SK-N-MC (cell line): ENCODE data around the gene KLHDC8A.
"Not testable (repeated sequence)": the region's sequence is repeated elsewhere in the genome, so short reads cannot be mapped to it uniquely, and the experiment has no call there.

Experiments
- DNase-seq: peaks from one replicate; pipeline ENCODE4 v3.0.0-alpha.2; 2011; ENCODE audit warnings: low read depth, low spot score
- H3K27ac ChIP-seq: fragments of 200-600 bp; sonication (generic); 2 replicates; pipeline ENCODE4 v1.5.1; 2016; ENCODE audit warnings: mixed run types
- H3K36me3 ChIP-seq: fragments of 200-600 bp; sonication (generic); 2 replicates; pipeline ENCODE4 v1.6.1; 2017; ENCODE audit warnings: antibody characterized with exemption, low read length, mixed read lengths; ENCODE audit not compliant: insufficient read depth
- H3K4me3 ChIP-seq: fragments of 200-600 bp; sonication (generic); 2 replicates; pipeline ENCODE4 v1.5.1; 2016
- H3K9ac ChIP-seq: fragments of 200-600 bp; sonication (generic); 2 replicates; pipeline ENCODE4 v1.8.0; 2017; ENCODE audit warnings: mixed run types, mixed read lengths; ENCODE audit not compliant: insufficient read length
- H3K9me3 ChIP-seq: fragments of 200-600 bp; sonication (generic); 2 replicates; pipeline ENCODE4 v1.6.1; 2017; ENCODE audit warnings: low read depth, mild to moderate bottlenecking, antibody characterized with exemption, low read length, moderate library complexity, mixed read lengths
- EZH2 ChIP-seq: fragments of 200-600 bp; sonication (generic); IDR thresholded peaks from one replicate; pipeline ENCODE4 v1.6.1; 2017; ENCODE audit warnings: antibody characterized with exemption
- FOXP2 ChIP-seq: optimal IDR thresholded peaks from 2 replicates; pipeline ENCODE3; 2011; ENCODE audit warnings: mild to moderate bottlenecking, moderate library complexity; ENCODE audit not compliant: insufficient read depth; ENCODE audit errors: extremely low read length, control extremely low read depth
- POLR2AphosphoS5 ChIP-seq: IDR thresholded peaks from 2 replicates; pipeline ENCODE4 v1.6.1; 2012; ENCODE audit warnings: mild to moderate bottlenecking, low read depth, low read length, borderline replicate concordance

The KLHDC8A gene, protein sequence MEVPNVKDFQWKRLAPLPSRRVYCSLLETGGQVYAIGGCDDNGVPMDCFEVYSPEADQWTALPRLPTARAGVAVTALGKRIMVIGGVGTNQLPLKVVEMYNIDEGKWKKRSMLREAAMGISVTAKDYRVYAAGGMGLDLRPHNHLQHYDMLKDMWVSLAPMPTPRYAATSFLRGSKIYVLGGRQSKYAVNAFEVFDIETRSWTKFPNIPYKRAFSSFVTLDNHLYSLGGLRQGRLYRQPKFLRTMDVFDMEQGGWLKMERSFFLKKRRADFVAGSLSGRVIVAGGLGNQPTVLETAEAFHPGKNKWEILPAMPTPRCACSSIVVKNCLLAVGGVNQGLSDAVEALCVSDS

DNA sequence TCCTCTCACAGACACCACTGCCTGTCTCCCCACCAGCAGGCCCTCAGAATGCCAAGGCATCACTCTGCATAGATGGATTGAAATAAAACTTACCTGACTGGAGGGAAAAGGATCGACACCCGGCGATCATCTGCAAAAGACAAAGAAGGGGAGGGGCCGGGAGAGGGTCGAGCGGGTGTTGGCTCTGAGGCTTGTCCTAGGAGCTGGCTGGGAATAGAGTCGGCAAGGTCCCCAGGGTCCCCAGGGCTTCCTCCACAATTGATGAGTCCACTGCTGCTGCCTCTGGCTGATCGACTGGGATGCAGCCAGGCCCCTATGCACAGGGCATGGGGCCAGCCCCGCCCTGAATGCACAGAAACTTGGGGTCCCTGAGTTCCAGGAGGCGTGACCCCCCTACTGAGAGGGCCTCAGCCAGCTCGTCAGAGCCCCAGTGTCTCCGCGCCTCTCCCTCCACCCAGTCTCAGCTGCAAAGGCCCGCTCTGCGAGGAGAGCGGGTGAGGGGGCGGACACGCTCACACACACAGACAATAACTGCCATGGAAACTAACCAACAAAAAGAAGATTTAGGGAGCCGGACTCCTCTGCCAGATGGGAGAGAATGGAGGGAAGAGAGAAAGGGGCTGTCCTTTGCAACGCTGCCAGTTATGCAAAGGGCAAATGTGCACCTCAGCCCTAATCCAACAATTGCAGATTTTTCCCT, at the start of gene KLHDC8A:
KLHDC8A (minus strand) TSS at position 483 of the 700 bp plus-strand sequence. CDS start 13,318 bp downstream, outside the sequence.
- H3K27ac ChIP-seq, result no peak within 1 kb of the TSS
- DNase-seq, result no peak
- TF ChIP-seq POLR2AphosphoS5, result no peak
- no peak for TF ChIP-seq FOXP2
- TF ChIP-seq EZH2, result no peak
- H3K9me3 ChIP-seq, result no peaks in the 10 kb centered on the region
- H3K9ac ChIP-seq, result no peak within 1 kb of the TSS
- H3K4me3 ChIP-seq, result no peak within 1 kb of the TSS
- no peaks in the 10 kb centered on the region for H3K36me3 ChIP-seq

DNA sequence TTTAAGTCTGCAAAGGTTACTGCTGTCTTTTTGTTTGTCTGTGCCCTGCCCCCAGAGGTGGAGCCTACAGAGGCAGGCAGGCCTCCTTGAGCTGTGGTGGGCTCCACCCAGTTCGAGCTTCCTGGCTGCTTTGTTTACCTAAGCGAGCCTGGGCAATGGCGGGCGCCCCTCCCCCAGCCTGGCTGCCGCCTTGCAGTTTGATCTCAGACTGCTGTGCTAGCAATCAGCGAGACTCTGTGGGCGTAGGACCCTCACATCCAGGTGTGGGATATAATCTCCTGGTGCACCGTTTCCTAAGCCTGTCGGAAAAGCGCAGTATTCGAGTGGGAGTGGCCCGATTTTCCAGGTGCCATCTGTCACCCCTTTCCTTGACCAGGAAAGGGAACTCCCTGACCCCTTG, 49.5 kb upstream of the KLHDC8A start:
- H3K9ac ChIP-seq, H3K4me3 ChIP-seq, H3K27ac ChIP-seq, H3K36me3 ChIP-seq, DNase-seq, H3K9me3 ChIP-seq: not testable (repeated sequence)

DNA sequence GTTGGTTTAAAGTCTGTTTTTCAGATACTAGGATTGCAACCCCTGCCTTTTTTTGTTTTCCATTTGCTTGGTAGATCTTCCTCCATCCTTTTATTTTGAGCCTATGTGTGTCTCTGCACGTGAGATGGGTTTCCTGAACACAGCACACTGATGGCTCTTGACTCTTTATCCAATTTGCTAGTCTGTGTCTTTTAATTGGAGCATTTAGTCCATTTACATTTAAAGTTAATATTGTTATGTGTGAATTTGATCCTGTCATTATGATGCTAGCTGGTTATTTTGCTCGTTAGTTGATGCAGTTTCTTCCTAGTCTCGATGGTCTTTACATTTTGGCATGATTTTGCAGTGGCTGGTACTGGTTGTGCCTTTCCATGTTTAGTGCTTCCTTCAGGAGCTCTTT, 47.8 kb upstream of the KLHDC8A start:
- not testable (repeated sequence) for H3K4me3 ChIP-seq, H3K9me3 ChIP-seq, H3K27ac ChIP-seq, H3K36me3 ChIP-seq, H3K9ac ChIP-seq, DNase-seq

DNA sequence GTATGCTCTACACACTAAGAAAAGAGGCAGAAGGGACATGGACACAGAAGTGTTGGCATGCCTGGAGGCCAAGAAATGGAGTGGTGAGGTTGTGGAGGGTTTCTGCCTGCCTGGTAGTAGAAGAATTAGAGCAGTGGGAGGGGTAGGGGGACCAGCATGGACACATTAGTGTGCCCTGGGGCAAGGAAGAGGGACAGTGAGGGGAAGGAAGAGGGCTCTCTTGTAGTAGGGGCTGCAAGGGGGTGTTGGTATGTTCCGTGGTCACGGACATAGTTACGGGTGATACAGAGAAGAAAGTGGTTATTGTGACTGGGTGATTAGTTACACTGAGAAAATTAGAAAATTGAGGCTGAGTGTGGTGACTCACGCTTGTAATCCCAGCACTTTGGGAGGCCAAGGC, 41.9 kb upstream of the KLHDC8A start:
- no peaks in the 10 kb centered on the region for H3K36me3 ChIP-seq
- H3K9ac ChIP-seq, result no peak overlapping the region
- no peak overlapping the region for H3K4me3 ChIP-seq
- no peak for TF ChIP-seq FOXP2
- no peak for TF ChIP-seq EZH2
- TF ChIP-seq POLR2AphosphoS5, result no peak
- no peak for DNase-seq
- no peak overlapping the region for H3K27ac ChIP-seq
- H3K9me3 ChIP-seq, result no peaks in the 10 kb centered on the region

DNA sequence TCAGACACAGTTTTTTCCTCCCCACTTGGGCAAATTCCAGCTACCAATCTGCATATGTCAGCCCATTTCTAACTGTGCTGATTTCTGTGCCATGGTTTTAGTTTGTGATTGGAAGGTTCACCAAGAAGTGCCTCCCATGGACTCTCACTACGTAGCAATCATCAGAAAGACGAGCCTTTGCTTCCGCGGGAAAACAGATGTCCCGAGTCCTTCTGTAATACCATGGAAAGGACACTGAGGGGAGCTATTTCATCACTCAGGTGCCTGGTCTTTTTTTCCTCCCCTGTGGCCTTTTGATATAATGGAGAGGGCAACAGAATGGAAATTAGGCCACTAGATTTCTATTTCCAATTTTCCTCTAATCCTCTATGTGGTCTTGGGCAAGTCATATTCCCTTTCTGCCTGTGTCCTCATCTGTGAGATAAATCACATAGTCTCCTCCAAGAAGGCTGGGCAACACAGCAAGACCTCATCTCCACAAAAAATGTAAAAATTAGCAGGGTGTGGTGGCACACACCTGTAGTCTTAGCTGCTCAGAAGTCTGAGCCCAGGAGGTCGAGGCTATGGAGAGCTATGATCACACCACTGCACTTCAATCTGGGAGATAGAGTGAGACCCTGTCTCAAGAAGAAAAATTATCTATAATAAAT, 40.4 kb upstream of the KLHDC8A start:
- H3K27ac ChIP-seq, result peak overlapping the region; percentile 26; the same call in 1 of the 2 replicates
- peak overlapping the region; percentile 22 for H3K4me3 ChIP-seq
- TF ChIP-seq FOXP2, result no peak
- no peak for TF ChIP-seq POLR2AphosphoS5
- TF ChIP-seq EZH2, result no peak
- no peaks in the 10 kb centered on the region for H3K36me3 ChIP-seq
- no peaks in the 10 kb centered on the region for H3K9me3 ChIP-seq
- H3K9ac ChIP-seq, result no peak overlapping the region
- DNase-seq, result peak; percentile 56

DNA sequence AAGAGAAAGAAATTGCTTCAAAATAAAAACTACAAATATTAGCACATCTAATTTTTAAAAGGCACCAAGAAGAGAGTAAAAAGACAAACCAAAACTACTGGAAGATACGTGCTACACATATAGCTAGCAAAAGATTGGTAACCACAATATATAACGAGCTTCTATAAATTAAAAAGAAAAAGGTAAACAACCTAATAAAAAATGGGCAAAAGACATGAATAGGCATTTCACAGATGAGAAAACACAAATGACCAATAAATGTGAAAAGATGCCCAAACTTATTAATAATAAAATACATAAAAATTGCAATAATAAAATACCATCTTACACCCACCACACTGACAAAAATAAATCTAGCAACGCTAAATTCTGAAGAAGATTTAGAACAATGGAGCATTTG, 38.9 kb upstream of the KLHDC8A start:
- Histone ChIP-seq H3K4me3 (no peak overlapping the region), H3K36me3 (no peaks in the 10 kb centered on the region), H3K27ac (no peak overlapping the region), H3K9me3 (no peaks in the 10 kb centered on the region), H3K9ac (no peak overlapping the region)
- no peak for DNase-seq
- TF ChIP-seq POLR2AphosphoS5 (no peak), EZH2 (no peak)

DNA sequence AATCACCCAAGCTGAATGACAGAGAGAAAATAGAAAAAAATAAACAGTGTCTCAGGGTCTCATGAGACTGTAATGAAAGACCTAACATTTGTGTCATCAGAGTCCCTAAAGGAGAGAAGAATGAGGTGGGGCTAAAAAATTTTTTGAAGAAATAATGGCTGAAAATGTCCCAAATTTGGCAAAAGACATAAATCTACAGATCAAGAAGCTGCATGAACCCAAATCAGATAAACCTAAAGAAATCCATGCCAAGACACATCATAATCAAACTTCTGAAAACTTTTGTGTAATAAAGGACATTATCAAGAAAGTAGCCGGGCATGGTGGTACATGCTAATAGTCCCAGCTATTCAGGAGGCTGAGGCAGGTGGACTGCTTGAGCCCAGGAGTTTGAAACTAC, 35.9 kb upstream of the KLHDC8A start:
- no peak for TF ChIP-seq EZH2
- TF ChIP-seq FOXP2, result no peak
- no peak for TF ChIP-seq POLR2AphosphoS5
- no peak for DNase-seq
- Histone ChIP-seq H3K9ac (no peak overlapping the region), H3K36me3 (no peaks in the 10 kb centered on the region), H3K9me3 (no peaks in the 10 kb centered on the region), H3K4me3 (no peak overlapping the region), H3K27ac (no peak overlapping the region)

DNA sequence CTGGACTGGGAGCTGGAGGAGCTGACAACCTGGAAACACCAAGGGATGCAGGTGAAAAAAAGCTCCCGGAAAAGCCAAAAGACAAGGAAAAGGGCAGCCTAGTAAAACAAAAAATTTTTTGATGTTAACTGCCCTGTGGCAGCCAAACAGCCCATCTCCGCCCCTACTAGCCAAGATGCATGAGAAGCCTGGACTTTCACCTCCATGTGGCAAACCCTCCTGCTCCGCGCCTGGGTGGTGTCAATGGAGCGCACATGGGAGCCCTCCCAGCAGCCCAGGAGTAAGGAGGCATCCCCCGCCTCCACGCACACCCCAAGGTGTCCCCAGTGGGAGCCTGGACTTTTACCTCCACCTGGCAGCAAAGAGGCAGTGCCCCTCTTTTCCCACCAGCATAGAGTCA, 34.7 kb upstream of the KLHDC8A start:
- no peak for DNase-seq
- Histone ChIP-seq H3K36me3 (no peaks in the 10 kb centered on the region), H3K27ac (no peak overlapping the region), H3K9me3 (no peaks in the 10 kb centered on the region), H3K9ac (no peak overlapping the region), H3K4me3 (no peak overlapping the region)
- no peak for TF ChIP-seq FOXP2

DNA sequence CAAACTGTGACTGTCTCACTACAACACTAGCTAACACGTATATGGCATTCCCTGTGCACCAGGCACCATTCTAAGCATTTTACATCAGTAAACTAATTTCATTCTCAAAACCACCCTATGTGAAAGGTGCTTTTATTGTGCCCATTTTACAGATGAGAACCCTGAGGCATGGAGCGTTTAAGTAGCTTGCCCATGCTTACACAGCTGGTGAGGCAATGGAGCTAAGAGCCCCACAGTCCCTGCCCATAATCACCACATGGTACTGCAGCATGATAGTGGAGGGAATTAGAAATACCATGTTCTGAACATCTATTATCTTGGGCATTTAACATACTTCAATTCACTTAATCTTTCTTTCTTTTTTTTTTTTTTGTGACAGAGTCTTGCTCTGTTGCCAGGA, 31.1 kb upstream of the KLHDC8A start:
- no peak for TF ChIP-seq POLR2AphosphoS5
- TF ChIP-seq FOXP2, result no peak
- TF ChIP-seq EZH2, result no peak

DNA sequence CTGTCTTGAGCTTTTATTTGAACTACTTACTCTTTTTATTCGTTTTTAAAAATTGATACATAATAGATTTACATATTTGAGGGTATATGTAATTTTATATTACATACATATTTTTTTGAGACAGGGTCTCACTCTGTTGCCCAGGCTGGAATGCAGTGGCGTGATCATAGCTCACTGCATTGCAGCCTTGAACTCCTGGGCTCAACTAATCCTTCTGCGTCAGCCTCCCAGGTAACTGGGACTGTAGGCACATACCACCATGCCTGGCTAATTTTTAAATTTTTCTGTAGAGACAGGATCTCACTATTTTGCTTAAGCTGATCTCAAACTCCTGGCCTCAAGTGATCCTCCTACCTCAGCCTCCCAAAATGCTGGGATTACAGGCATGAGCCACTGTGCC, 26.3 kb upstream of the KLHDC8A start:
- DNase-seq, H3K9me3 ChIP-seq, H3K27ac ChIP-seq, H3K4me3 ChIP-seq, H3K9ac ChIP-seq, H3K36me3 ChIP-seq: not testable (repeated sequence)

More for the DNA sequence above, 31.1 kb upstream of the KLHDC8A start:
- DNase-seq, result no peak
- Histone ChIP-seq H3K36me3 (no peaks in the 10 kb centered on the region), H3K4me3 (no peak overlapping the region), H3K9me3 (no peaks in the 10 kb centered on the region), H3K9ac (no peak overlapping the region), H3K27ac (no peak overlapping the region)
